HG03565 (cell line): ENCODE results near the gene MPI.
"Not testable (repeated sequence)": the region's sequence is repeated elsewhere in the genome, so short reads cannot be mapped to it uniquely, and the experiment has no call there.

Source experiments
- ATAC-seq: cut with Tn5 transposase; IDR thresholded peaks from one replicate; pipeline ENCODE4 v1.9.1; 2021; ENCODE audit warnings: mild to moderate bottlenecking, moderate library complexity; ENCODE audit not compliant: unreplicated experiment

Gene MPI

GRCh38 chr15:74890665-74890960 is 771 bp downstream of the MPI start:
- no peak for ATAC-seq

GRCh38 chr15:74891469-74891868 is 1.6 kb downstream of the MPI start:
- ATAC-seq: no peak

GRCh38 chr15:74892313-74892712 is 2.5 kb downstream of the MPI start:
- no peak for ATAC-seq

DNA sequence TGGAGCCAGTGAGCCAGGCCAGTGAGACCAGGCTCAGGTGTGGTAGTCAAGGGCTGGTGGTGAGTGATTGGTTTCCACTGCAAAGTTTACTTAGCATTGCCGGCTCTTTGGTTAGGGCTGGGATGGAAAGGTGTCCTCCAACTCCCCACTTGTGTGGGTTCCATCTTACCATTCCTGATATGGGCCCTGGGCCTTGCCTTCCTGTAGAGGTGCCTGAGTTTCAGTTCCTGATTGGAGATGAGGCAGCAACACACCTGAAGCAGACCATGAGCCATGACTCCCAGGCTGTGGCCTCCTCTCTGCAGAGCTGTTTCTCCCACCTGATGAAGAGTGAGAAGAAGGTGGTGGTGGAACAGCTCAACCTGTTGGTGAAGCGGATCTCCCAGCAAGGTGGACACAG is 3.1 kb downstream of the MPI start:
- no peak for ATAC-seq

- ATAC-seq: no peak
Measured at GRCh38 chr15:74893627-74894026, 3.8 kb downstream of the MPI start.

- not testable (repeated sequence) for ATAC-seq
Measured at GRCh38 chr15:74894383-74894782, 4.5 kb downstream of the MPI start.

GRCh38 chr15:74895830-74896229 is 6.0 kb downstream of the MPI start:
- no peak for ATAC-seq

GRCh38 chr15:74896316-74896715 is 6.5 kb downstream of the MPI start:
- ATAC-seq: no peak

DNA sequence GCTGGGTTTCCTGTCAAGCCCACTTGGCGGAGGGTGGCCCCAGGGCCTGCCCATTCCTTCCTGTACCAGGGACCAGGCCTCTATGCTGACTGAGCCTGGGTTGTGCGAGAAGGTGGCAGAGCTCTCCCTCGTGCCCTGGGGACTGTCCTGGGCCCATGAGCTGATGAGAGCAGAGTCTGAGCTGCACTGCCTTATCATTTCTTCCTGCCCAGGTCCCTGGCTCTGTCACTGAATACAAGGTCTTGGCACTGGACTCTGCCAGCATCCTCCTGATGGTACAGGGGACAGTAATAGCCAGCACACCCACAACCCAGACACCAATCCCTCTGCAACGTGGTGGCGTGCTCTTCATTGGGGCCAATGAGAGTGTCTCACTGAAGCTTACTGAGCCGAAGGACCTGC is 7.5 kb downstream of the MPI start:
- no peak for ATAC-seq

- ATAC-seq: no peak
Measured at GRCh38 chr15:74901612-74902063, 11.8 kb downstream of the MPI start.

- ATAC-seq: no peak
Measured at GRCh38 chr15:74902295-74903075, 12.6 kb downstream of the MPI start.

DNA sequence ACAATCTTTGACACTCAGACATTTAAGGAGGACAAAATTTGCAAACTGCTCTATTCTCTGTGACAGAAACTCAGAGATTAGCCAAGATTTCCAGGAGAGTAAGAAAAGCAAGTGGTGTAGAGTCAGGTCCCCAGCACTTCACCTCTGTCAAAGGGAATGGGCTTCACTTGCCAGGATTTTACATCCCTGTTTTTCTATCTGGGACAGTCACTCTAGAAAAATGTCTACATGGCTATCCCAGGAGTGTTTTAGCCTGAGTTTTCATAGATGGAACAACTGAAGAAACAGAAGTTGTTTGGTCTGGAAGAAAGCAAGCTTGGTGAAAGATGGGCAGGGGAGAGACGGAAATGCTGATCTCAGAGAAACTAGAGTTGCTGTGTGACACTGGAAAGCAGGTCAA is 13.8 kb downstream of the MPI start:
- no peak for ATAC-seq

DNA sequence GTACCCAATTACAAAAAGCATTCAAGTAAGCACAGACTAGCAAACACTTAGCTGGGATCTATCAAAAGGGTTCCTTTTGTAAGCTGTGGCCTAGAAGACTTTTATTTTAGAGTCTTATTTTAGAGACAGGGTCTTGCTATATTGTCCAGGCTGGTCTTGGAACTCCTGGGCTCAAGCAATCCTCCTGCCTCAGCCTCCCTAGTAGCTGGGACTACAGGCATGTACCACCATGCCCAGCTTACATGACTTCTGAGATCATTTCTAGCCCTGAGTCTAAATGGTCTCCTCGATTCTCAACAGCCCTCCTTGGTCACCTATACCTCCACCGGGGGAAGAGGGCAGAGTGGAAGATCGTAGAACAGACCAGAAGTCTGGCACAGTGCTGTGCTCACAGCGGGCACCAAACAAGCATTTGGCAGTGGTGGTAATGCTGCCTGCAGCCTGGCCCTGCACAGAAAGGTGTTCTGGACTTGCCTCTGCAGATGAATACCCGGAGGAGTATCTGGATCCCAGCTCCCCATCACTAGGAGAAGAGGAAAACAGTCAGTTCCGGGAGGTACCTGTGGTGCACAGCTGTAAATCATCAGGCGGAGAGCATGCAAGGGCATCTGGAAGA is 14.5 kb downstream of the MPI start:
- no peak for ATAC-seq

- ATAC-seq: no peak
Measured at GRCh38 chr15:74906067-74906449, 16.2 kb downstream of the MPI start.

DNA sequence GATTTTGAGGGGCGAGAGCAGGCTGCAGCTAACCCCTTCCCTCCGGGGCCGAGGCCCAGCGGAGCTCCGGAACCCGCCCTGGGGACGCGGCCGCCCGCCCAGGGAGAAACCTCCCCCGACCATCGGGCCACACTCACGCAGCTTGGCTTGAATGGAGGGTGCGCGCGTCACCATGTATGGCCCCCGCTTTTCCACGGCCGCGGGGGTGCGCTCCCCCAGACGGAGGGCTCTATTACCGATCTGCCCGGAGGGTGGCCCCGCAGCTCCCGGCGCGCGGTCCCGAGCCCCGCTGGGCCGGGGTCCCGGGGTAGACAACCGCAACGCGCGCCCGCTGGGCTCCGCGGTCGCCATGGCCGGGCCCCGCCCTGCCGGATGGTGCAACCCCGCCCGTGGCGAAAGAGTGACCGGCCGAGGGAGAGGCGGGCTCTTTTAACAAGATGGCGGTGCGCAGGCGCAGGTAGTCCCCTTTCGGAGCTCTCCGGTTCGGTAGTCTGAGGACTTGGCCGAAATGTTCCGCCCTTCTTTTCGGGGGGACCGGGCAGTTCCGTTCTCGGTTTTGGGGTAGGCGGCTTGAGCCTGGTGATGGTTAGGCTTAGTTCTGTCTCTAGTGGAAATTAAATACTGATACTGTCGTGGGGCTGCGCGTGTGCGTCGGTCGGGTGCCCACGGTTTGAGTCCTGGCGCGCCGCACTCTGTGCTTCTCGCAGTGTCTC is 16.8 kb downstream of the MPI start, which contains the start of gene FAM219B:
TSS of gene FAM219B (minus strand) at position 402 of the 713 bp plus-strand sequence. CDS start at position 351, 51 bp downstream.
- ATAC-seq: peak; percentile 67

DNA sequence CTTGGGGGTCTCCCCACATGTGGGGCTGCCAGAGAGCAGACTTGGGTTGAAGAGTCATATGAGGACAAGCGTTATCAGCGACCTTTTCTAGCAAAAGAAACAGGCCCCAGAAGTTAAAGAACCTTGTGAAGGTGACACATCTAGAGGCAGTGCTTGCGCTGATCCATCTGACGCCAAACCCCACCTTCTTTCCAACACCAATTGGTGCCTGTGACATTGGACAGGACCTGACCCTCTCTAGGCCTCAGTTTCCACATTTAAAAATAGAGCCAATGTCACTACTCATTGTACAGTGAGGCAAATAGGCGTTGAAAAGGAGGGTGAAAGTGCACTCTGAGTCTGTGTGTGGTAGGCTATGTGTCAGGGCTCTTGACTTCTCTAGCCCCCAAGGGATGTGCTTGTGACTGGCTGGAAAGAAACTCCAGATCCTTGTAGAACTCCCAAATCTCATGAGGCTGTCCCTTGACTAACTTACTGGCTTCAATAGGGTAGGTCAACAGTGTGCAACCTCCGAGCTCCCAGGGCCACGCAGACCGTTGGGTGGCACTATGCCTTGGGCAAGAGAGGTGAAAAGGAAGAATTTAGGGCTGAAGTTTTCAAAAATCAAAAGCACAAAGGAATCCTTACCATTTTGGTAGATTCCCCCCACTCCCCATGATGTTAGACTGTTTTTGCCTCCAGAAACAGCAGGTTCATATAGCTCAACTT is 17.5 kb downstream of the MPI start:
- ATAC-seq: no peak

GRCh38 chr15:74908635-74909034 is 18.8 kb downstream of the MPI start:
- no peak for ATAC-seq

DNA sequence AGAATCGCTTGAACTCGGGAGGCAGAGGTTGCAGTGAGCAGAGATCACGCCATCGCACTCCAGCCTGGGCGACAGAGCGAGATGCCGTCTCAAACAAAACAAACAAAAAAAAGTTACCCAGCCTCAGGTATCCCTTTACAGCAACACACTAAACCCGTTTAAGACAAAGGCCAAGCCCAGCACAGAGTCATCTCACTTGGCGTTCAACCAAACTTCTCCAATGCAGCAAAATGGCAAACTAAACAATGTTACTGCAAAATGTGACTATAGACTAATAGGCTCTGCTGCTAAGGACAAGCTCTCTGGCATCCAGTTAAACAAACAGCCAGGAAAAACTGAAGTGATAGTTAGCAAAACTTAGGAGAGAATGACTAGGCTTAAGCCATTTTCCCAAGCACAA is 23.2 kb downstream of the MPI start:
- no peak for ATAC-seq

- not testable (repeated sequence) for ATAC-seq
Measured at GRCh38 chr15:74913799-74914198, 24.0 kb downstream of the MPI start.

DNA sequence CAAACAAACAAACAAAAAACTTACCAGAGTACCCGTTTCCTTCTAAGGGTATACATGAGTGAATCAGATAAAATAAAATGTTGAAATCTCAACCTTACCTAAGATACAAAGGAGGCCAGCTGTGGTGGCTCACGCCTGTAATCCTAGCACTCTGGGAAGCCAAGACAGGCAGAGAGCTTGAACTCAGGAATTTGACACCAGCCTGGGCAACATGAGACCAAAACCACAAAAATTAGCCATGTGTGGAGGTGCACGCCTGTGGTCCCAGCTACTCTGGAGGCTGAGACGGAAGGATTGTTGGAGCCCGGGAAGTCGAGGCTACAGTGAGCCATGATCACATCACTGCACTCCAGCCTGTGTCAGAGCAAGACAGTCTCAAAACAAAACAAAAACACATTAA is 27.8 kb downstream of the MPI start:
- no peak for ATAC-seq

DNA sequence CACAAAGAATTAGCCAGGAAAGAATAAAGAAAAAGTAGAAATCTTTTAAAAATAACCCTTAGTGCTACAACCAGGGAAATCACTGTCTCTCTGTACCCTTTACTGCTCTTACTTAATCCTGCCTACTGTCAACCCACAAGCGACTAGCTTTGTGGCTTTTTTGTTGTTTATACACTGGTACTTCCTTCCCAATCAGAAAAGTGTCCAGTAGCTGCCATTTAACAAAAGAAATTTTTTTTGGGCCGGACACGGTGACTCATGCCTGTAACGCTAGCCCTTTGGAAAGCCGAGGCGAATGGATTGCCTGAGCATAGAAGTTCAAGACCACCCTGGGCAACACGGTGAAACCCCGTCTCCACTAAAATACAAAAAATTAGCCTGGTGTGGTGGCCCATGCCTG is 30.6 kb downstream of the MPI start:
- ATAC-seq: no peak
